IPS DF 19.7 (cell line): ENCODE data around the gene PCDH19.

Source experiments
- DNase-seq: peaks from one replicate; pipeline ENCODE4 v3.0.0-alpha.2; 2013; ENCODE audit warnings: low read depth, low spot score

The PCDH19 gene

GRCh38 chrX:100404851-100405250, 5.2 kb downstream of the PCDH19 start:
- no peak for DNase-seq

- no peak for DNase-seq
These were observed 14.3 kb downstream of the PCDH19 start for GRCh38 chrX:100395781-100396180.

GRCh38 chrX:100381619-100382018, 28.5 kb downstream of the PCDH19 start:
- no peak for DNase-seq

- no peak for DNase-seq
These were observed 30.6 kb downstream of the PCDH19 start for GRCh38 chrX:100379388-100379986.

GRCh38 chrX:100377826-100378225, 32.2 kb downstream of the PCDH19 start:
- DNase-seq, result no peak

GRCh38 chrX:100376576-100376975, 33.5 kb downstream of the PCDH19 start:
- no peak for DNase-seq

- no peak for DNase-seq
These were observed 36.4 kb downstream of the PCDH19 start for GRCh38 chrX:100373673-100374072.

- no peak for DNase-seq
These were observed 41.9 kb downstream of the PCDH19 start for GRCh38 chrX:100368167-100368566.

- DNase-seq, result no peak
These were observed 46.2 kb downstream of the PCDH19 start for GRCh38 chrX:100363896-100364295.

GRCh38 chrX:100358766-100359165, 51.3 kb downstream of the PCDH19 start:
- no peak for DNase-seq

- no peak for DNase-seq
These were observed 53.6 kb downstream of the PCDH19 start for GRCh38 chrX:100356351-100356896.

- DNase-seq, result no peak
These were observed 54.4 kb downstream of the PCDH19 start for GRCh38 chrX:100355680-100356079.

- no peak for DNase-seq
These were observed 56.7 kb downstream of the PCDH19 start for GRCh38 chrX:100353326-100353725.

GRCh38 chrX:100350704-100351489, 59.2 kb downstream of the PCDH19 start:
- DNase-seq, result no peak

- DNase-seq, result no peak
These were observed 60.7 kb downstream of the PCDH19 start for GRCh38 chrX:100349391-100349790.

GRCh38 chrX:100341142-100341510, 68.9 kb downstream of the PCDH19 start:
- DNase-seq, result no peak

GRCh38 chrX:100340491-100341141, 69.5 kb downstream of the PCDH19 start:
- DNase-seq, result no peak

GRCh38 chrX:100328351-100328750, 81.7 kb downstream of the PCDH19 start:
- DNase-seq, result no peak

GRCh38 chrX:100319716-100320115, 90.4 kb downstream of the PCDH19 start:
- DNase-seq, result no peak

- no peak for DNase-seq
These were observed 93.1 kb downstream of the PCDH19 start for GRCh38 chrX:100316987-100317386.

- no peak for DNase-seq
These were observed 94.5 kb downstream of the PCDH19 start for GRCh38 chrX:100315566-100315965.

- no peak for DNase-seq
These were observed 110.5 kb downstream of the PCDH19 start for GRCh38 chrX:100299559-100299958.

- no peak for DNase-seq
These were observed 112.3 kb downstream of the PCDH19 start for GRCh38 chrX:100297728-100298127.
